Head of caudate nucleus (tissue), 42 donors: ENCODE data around the gene NPBWR2.
A peak's percentile ranks its signal among the peaks of the same experiment; 100 is the strongest.
"Not testable (repeated sequence)": the region's sequence is repeated elsewhere in the genome, so short reads cannot be mapped to it uniquely, and the experiment has no call there.

Source experiments
- DNase-seq, 42 donors: peaks; one replicate each; pipeline versions ENCODE4 v3.0.0 to v3.0.0-alpha.2; 2020 to 2021; ENCODE audit warnings: mixed read lengths in 7 of 42
- intact Hi-C: fragments of 100-400 bp; cut with DNase I; formaldehyde crosslinking; loops from one replicate; pipeline ENCODE4 v1.15.0; 2022

Gene NPBWR2

DNA sequence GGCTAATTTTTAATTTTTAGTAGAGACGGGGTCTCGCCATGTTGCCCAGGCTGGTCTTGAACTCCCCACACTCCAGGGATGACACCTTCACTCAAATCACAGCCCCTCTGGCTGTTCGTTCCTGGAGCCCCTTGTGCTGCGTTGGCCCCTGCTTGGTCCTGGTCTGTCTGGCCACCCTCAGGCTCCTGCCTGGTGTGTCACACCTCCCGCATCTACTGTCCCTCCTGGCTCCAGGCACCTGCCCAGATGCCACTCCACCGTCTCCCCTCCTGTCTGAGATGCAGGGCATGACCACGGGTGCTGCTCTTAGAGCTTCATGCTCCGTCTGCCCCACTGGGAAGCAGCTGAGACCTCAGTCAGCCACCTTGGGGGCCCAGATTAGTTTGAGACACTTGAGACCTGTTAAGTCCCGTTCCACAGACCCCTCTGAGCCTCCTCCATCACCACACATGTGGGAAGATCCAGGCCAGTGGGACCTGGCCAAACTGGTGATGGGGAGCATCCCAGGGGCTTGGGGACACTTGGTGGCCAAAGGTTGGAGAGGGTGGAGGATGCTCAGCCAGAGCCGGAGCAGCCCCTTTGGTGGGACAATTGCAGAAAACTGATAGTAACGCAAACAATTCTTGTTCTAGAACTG, 21.9 kb upstream of the NPBWR2 start:
- intact Hi-C loops, result no loop called here
- DNase-seq, result peak in 9 of 42 donors; percentile 0 to 31 (median 5)

DNA sequence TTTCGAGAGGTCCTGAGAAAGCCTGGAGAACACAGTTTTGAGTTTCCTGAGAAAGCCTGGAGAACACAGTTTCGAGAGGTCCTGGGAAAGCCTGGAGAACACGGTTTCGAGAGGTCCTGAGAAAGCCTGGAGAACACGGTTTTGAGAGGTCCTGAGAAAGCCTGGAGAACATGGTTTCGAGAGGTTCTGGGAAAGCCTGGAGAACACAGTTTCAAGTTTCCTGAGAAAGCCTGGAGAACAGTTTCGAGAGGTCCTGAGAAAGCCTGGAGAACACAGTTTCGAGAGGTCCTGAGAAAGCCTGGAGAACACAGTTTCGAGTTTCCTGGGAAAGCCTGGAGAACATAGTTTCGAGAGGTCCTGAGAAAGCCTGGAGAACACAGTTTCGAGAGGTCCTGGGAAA, 16.2 kb upstream of the NPBWR2 start:
- intact Hi-C loops, result not testable (repeated sequence)
- peak in 1 of 42 donors; percentile 2 for DNase-seq

DNA sequence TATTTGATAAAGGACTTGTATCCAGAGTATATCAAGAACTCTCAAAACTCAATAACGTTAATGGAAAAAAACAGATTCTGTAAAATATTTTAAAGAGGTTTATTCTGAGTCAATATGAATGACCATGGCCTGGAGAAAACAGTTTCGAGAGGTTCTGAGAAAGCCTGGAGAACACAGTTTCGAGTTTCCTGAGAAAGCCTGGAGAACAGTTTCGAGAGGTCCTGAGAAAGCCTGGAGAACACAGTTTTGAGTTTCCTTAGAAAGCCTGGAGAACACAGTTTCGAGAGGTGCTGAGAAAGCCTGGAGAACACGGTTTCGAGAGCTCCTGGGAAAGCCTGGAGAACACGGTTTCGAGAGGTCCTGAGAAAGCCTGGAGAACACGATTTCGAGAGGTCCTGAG, 15.6 kb upstream of the NPBWR2 start:
- intact Hi-C loops, result not testable (repeated sequence)

DNA sequence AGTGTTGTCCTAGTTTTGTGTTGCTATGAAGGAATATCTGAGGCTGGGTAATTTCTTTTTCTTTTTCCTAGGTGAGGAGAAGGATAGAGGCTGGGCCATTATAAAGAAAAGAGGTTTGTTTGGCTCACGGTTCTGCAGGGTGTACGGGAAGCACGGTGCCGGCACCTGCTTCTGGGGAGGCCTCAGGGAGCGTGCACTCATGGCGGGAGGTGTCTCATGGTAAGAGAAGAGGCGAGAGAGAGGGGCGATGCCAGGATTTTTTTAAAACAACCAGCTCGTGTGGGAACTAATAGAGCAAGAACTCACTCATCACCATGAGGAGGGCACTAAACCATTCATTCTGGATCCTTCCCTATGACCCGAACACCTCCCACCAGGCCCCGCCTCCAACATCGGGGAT, 14.2 kb upstream of the NPBWR2 start:
- peak in 2 of 42 donors; percentile 3 to 32 for DNase-seq
- intact Hi-C loops, result no loop called here

More for the DNA sequence above, 15.6 kb upstream of the NPBWR2 start:
- DNase-seq, result peak in 1 of 42 donors; percentile 17

DNA sequence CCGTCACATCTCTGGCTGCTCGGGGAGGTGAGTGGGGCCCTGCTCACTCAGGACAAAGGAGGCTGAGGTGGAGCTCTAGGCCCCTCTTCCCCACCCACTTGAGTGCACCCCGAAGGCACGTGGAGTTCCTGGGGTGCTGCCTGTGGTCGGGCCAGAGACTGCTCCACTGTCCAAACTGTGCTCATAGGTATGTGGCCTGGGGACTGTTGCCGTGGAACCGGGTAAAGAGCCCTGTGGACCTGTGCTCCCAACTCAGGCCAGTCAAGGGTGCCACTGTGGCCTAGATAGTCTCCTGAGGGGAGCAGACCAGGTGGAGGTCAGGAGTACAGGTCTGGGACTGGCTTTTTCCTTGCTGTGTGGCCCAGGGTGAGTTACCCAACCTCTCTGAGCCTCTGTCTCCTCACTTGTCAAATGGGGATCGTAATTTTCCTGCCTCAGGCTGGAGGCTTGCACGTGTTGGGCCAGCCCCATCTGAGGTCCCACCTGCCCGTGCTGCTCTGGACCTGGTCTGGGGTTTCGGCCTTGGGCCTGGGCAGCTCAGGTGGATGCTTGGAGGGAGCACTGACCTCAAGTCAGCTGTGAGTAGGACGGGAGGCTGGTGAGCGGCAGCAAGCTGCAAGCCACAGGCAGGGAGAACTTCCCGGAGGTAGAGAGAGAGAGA, 12.4 kb upstream of the NPBWR2 start:
- intact Hi-C loops, result no loop called here
- peak in 11 of 42 donors; percentile 10 to 43 (median 22) for DNase-seq

DNA sequence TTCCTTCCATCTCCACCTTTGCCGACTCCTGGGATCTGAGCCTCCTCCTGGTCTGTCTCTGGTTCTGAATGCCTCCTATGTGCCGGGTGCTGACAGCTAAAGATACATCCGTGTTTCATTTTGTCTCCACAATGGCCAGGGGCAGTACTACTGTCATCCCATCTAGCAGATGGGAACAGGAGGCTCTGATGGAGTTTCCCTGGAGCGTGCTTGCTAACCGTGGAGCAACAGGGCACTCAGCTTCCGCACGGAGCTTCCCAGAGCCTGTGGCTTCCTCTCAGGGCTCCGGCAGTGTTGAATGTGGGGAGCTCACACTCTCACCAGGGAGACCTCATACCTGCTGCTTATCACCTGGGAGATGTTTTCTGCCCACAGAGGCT, 11.9 kb upstream of the NPBWR2 start:
- DNase-seq, result peak in 5 of 42 donors; percentile 4 to 19 (median 8)
- intact Hi-C loops, result no loop called here

DNA sequence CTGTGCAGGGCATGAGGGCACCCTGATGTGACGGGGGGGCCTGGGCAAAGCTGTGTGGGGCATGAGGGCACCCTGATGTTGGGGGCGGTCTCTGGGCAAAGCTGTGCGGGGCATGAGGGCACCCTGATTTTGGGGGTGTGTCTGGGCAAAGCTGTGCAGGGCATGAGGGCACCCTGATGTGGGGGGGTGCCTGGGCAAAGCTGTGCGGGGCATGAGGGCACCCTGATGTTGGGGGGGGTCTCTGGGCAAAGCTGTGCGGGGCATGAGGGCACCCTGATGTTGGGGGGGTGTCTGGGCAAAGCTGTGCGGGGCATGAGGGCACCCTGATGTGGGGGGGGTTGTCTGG, 10.0 kb upstream of the NPBWR2 start:
- intact Hi-C loops, DNase-seq: not testable (repeated sequence)

DNA sequence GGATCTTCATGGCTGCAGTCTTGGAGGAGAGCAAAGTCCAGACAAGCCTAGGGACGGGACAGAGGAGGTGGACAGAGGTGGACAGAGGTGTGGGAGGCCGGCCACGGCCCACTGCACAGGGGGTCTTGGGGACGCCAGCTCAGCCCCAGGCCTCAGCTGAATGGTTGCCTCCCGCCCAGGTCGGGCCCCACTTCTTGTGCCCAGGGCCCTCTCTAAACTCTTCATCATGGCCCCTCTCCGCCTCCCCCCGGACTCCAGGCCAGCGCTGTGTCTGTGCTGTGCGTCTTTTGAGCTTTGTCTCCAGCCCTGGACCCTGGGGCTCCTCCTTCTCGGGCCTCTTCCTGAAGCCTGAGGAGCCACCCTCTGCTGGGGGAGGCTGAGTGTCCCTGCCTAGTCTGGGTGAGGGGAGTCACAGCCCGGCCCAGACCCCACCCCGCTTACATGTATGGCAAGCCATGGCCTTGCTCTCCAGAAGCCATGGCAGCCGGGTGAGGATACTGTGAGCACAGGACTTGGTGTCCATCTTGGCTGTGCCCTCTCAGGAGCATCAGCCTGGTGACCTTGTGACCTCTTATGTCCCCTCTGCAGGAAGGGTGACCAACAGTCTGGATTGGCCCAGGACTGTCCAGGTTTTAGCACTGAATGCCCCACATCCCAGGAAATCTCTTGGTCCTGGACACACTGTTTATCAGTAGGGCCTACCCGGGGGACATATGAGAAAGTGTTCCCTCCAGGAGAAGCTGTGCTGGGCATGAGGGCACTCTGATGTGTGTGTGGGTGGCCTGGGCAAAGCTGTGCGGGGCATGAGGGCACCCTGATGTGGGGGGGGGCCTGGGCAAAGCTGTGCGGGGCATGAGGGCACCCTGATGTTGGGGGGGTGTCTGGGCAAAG, 9.4 kb upstream of the NPBWR2 start:
- intact Hi-C loops, result no loop called here
- peak in 11 of 42 donors; percentile 0 to 29 (median 11) for DNase-seq

DNA sequence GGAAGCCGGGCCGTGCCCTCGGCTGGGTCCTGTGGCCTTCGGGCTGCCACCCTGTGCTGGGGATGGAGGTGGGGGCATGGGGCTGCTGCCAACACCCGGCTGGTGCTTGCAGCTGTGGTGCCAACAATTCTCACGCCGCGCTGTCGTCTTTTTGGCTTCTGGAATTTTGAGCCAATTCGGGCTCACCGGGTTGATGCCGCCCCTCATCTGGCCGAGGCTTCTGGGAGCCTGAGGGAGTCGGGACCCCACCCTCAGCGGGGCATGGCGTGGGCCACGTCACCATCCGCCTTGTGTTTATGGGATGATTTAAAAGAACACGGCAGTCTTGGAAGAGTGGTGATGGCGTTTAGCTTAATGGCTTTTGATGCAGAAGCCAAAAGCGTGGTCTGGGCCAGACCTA, 8.7 kb upstream of the NPBWR2 start:
- DNase-seq, result peak in 14 of 42 donors; percentile 1 to 44 (median 16)
- intact Hi-C loops, result no loop called here

DNA sequence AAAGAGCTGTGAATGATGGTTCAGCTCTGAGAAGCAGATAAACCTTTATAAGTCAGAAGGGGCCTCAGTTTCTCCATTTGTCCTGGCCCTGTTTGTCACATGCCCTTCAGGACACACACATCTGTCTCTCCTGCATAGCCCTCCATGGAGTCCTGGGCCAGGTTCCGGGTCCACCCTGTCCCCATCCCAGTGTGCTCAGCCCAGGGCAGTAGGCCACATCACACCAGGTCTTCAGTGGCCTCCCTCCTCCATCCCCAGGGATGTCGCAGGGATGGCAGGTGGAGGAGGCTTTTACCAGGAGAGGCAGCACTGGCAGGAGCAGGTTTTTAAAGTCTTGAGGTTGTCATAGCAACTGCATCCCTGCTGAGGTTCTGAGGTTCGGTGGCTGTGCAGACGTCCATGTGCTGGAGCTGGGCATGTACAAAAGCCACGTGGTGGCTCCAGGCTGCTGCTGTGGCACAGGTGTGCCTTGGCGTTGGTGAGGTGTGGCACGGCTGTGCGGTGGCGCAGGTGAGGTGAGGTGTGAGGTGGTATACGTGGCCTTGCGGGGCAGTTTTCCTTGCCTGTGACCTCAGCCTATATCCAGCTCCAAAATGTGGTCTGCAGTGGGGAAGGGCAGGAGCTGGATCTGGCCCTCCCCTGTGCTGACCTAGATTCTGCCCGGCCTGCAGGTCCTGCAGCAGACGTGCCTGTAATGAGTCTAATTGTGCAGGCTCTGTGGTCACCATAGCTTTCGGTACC, 8.0 kb upstream of the NPBWR2 start:
- intact Hi-C loops, result no loop called here
- peak in 34 of 42 donors; percentile 35 to 87 (median 56) for DNase-seq

DNA sequence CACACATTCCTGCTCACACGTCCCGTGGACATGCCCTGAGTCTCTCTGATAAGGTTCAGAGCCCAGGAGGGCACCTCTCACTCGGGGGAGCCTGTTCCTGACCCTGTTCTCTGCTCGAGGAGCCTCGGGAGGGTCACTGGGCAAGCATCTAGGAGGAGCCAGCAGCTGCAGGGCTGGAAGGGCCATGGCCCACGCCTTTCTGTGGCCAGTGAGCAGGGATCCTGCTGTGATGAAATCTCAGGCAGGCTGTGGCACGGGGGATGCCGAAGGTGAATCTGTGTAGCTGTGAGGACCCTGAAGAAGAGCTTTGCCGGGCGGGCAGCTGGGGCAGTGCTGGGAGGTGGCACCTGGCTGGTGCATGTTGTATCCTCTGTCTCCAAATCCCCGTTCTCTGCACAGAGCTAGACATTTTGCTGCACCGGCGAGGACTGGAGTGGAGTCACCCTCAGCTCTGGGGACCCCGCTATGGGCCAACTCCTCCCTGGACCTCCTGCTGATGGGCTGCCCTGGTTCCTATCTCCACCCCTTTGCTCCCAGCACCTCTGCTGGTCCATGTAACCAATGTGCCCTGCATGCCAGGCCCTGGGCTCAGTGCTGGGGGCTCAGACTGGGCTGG, 7.1 kb upstream of the NPBWR2 start:
- intact Hi-C loops, result no loop called here
- peak in 12 of 42 donors; percentile 1 to 42 (median 10) for DNase-seq

DNA sequence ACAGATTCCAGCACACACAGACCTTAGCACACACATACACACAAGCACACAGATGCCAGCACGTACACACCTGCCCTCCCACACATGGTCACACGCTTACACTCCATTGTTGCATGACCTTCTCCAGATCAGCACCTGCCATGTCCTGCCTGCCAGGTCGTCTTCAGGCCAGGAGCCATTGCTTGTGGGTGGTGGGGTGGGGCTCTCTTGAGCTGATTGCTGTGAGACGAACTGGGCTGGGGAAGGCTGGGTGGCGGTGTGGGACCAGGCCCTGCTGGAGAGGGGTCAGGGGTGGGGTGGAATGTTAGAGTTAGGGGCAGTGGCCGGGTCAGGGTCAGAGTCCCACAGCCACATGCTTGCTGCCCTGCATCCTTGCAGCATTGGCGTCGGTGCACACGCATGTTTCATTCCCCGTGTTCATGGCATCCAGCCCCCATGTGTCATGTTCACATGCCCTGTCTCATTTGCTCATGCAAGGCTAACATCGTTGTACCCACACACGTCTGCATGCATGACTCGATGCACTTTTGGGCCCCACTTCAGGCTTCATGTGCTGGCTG, 6.5 kb upstream of the NPBWR2 start:
- peak in 14 of 42 donors; percentile 0 to 38 (median 14) for DNase-seq
- intact Hi-C loops, result no loop called here

DNA sequence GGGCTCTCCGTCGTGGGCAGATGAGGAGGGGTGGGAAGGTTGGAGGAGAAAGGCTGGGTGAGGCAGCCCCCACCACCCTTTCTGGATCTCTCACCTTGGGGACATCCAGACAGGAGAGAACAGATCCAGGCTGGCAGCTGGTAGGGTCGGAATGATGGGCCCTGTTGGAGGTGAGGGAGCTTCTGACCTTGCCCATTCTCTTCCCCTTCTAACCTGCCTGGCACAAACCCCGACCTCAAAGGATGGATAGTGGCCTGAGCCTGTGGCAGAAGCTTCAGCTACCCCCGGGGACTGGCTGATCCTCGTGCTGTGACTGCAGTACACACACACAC, 6.0 kb upstream of the NPBWR2 start:
- intact Hi-C loops, result no loop called here
- peak in 13 of 42 donors; percentile 1 to 38 (median 11) for DNase-seq

DNA sequence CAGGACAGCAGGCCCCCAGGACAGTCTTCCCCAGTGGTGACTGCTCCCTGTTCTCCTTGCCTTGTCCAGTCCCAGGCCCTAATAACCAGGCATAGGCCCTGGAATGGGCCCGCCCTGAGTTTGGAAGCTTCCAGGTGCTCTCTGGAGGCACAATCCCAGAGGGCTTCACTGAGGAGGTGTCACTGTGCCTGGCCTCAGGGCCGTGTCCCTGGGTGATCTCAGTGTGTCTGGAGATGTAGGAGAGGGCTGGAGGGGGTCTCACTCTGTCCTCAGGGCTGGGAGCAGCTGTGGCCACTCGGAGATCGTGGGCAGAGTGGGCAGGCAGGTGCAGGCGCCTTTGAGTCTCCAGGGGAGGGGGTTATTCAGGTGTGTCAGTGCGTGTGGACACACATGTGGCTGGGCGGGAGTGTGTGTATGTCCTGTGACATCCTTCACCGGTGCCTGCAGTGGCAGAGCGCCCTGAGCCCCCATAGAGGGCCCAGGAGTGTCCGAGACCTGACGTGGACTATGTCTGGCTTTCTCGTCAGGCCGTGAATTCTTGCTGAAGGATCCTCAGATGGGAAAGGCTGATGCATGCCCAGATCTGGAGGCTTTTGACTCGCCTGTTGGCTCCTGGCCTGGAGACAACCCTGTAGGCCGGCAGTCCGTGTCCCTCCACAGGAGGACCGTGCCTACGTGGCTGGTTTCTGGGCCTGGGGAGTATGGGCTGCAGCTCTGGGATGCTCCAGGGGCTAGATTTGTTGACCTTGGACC, 5.5 kb upstream of the NPBWR2 start:
- intact Hi-C loops, result no loop called here
- peak in 15 of 42 donors; percentile 1 to 40 (median 6) for DNase-seq

DNA sequence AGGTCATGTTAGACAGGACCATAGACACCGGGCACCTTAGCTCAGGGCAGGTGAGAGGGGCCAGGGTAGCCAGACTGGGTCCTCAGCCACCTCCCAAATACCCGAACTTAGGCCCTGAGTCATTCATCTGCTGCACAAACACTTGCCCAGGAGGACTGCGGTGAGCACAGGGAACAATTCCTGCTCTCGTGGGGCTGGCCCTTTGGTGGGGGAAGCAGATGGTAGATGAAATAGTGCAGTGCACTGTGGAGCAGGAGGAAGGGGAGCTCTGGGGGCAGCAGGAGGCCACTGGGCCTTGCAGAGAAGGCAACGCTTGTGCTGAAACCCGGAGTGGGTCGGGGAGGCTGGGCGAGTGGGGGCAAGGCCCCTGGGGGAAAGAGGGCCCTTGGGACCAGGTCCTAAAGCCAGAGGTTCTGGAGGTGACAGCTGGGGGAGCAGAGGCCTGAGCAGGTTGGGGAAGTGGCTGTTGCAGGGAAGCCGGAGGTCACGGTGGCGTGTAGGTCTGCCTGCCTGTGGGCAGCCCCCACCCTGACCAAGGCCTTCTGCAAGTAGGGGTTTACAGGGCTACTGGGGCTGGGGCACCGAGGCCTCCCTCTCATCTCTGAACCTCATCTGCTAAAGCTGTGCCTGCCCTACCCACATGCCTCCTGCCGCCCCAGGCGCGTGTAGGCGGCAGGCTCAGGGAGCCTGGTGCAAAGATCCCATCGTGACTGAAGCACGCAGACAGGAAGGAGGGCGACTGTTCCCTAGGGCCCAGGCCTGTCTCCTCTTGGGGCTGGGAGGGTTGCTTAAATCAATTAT, 4.7 kb upstream of the NPBWR2 start:
- DNase-seq, result peak in 36 of 42 donors; percentile 48 to 90 (median 68)
- intact Hi-C loops, result no loop called here

DNA sequence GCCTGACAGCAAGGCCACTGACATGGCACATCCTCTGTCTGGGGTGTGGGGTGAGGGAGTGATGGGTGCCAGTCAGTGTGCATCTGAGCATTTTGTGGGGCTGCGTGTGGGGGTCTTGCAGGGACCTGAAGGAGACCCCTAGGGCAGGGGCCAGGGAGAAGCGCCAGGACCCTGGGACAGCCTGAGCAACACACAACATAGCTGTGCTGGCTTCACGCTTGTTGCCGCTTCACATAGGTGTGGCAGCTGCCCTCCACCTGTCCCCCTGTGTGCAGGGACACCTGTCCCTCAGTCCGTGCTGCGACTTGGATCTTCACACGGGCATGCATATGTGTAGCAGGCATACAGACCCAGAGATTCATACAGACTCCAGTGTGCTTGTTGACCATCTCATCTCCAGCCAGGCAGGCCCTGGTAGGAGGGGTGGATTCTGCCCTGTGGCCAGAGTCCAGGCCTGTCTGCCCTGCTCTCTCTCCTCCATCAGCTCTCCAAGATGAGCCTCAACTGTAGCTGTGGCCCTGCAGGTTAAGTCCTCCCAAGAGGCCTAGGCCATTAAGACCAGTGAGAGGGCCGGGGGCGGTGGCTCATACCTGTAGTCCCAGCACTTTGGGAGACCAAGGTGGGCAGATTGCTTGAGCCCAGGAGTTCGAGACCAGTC, 3.2 kb upstream of the NPBWR2 start:
- intact Hi-C loops, result no loop called here
- peak in 18 of 42 donors; percentile 1 to 40 (median 11) for DNase-seq
